Endometrial microvascular endothelial cells (primary cell): ENCODE measurements around the gene CST3. TPM values are rescaled to one million over a fixed set of nuclear protein-coding genes. Genes with fewer than 3 reads are reported as not detected.

ENCODE experiments used
- in situ Hi-C: cut with HindIII; loops from 2 replicates; pipeline ENCODE4 v1.10.0; 2017; ENCODE audit warnings: low sequenced_read_pairs, low pct_unique_long_range_greater_than_20kb; ENCODE audit errors: inconsistent ontology term
- total RNA-seq: library from RNA; depleted of rRNA; stranded (reverse); fragments of >200 nt; gene quantifications from one replicate; pipeline ENCODE4 v1.2.3, GENCODE V29; 2015; ENCODE audit errors: inconsistent ontology term

Gene CST3
- total RNA-seq, 1 donor from 2014 or later: 346 TPM

DNA sequence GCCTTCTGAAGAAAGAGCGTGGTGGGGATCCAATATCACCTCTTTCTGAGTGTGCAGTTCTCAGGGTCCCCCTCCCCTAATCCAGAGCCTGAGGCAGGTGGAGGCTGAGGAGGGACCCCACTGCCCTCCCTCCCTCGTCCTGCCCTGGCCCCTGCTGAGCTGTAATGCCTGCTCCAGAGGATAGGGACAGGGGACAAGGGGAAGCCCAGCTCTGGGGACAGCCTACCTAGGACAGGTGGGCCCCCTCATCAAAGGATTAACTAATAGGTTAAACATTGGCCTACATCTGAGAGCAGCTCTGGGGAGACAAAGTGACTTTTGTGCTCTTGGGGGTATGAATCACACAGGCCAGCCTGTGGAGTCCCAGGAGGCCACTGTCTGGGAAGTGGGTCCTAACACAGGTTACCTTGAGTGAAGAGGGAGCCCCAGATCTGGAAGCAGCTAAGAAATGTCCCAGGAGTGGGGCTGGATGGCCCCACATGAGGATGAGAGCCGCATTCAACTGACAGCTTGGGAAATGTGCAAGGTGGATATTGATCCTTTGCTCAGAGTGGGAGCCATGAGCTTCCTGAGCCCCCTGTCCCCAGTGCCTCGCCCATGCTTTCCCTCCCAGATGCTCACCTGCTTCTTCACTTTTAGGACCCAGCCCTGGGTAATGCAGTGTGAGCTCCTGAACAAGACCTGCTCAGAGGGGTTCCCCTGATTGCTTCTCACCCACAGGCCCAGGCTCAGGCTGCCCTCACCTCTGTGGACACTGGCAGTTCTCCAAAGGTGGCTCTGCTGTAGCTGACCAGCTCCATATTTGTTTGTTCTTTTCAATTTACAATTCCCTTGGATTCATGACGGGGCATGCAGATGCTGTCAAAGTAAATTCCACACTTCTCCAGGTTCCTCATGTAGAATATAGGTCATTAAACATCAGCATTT lies 51.7 kb downstream of the CST3 start:
- in situ Hi-C loops: no loop called here

DNA sequence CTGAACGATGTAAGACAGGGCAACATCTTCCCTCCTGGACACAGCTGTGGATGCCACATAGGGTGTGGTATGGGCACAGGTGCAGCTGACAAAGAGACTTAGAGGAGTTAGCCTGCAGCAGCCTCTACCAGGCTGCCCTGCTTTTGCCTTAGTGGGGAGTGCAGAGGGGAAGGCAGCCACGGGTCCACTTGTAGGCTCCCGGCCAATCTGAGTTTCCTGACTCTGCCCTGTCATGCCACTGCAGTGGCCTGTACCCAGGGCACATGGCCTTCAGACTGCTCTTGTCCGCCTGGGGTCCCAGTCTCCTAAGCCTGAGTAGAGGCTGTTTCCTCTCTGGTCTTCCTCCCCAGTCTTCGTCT lies 52.3 kb downstream of the CST3 start:
- in situ Hi-C loops: no loop called here

DNA sequence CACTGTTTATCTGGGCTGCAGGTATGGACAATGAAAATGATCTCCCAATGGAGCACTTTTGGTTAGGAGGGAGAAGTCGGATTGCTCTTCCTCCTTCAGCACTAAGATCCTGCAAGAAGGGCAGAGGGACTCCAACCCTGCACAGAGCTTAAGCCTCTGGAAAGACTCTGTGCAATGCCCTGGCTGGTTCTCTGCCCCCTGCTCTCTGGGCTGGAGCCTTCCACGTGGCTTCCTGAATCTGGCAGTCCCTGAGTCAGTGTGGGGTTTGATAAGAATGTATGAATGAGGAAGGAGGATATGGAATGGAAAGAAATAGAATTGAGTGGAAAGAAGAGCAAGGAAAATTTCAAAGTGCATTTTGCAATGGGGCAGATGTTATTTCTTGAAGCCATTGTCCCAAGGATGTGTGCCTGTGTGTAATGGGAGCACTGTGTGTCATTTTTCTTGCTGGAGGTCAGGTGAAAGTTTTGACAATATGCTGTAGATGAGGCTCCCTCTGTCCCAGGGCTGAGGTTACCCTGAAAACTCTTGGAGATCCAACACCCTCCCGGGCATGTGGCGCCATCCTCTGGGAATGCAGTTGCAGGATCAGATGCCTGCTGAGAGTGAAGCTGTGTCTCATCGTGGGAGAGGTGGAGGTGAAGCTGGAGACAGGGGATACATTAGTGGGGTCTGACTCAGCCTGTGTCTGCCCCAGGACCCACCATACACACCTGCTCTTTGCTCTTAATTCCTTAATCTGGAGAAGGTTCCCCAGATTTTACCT lies 53.1 kb downstream of the CST3 start:
- in situ Hi-C loops: no loop called here

Other genes with a start within 250 kb of the CST3 start
- 7.6 TPM for gene NAPB, start 216.5 kb downstream of the CST3 start, total RNA-seq
- not detected for gene CSTL1, start 198.3 kb downstream of the CST3 start, total RNA-seq
- gene CST11, start 185.1 kb downstream of the CST3 start, total RNA-seq: not detected
- gene CST8, start 146.8 kb downstream of the CST3 start, total RNA-seq: not detected
- not detected for gene CST9L, start 69.5 kb downstream of the CST3 start, total RNA-seq
- gene CST9, start 32.0 kb downstream of the CST3 start, total RNA-seq: not detected
- not detected for gene CST4, start 51.1 kb upstream of the CST3 start, total RNA-seq
- 4.0 TPM for gene CST1, start 113.0 kb upstream of the CST3 start, total RNA-seq
- not detected for gene CST2, start 188.8 kb upstream of the CST3 start, total RNA-seq
- not detected for gene CST5, start 241.8 kb upstream of the CST3 start, total RNA-seq